ENCODE results near the gene NUDT22. TPM values are rescaled to one million over a fixed set of nuclear protein-coding genes. Genes with fewer than 3 reads are reported as not detected.
A peak's percentile ranks its signal among the peaks of the same experiment; 100 is the strongest.

Gene NUDT22
- total and polyA plus RNA-seq, 2 of the 8 experiments (the other 6 are each of a cell fraction or from before 2014, with no cell fraction given) = 43.4 to 69.0 TPM

GRCh38 chr11:64244107-64244506 is 18.0 kb downstream of the NUDT22 start:
- Histone ChIP-seq H4K20me1 (replicated peaks in 1 of 2; ENCODE audit: control insufficient read depth in 1 of 2, insufficient read depth in 2 of 2, low read length in 2 of 2) (peaks cover 0 to 13% of the 10 kb centered on the region in 2 experiments), H4K91ac (replicated peaks; ENCODE audit: insufficient read length, low read length) (no peak overlapping the region), H4K5ac (ENCODE audit: insufficient read length, low read depth, low read length) (no peak overlapping the region), H2BK15ac (ENCODE audit: low read length) (no peak overlapping the region), H3K27me3 (replicated peaks in 1 of 4; ENCODE audit: control insufficient read depth in 3 of 4, extremely low read depth in 1 of 4, insufficient read depth in 3 of 4, low read length in 3 of 4) (no peaks in the 10 kb centered on the region), H3K79me1 (ENCODE audit: low read depth, low read length) (peaks cover 6% of the 10 kb centered on the region), H3K79me2 (ENCODE audit: control insufficient read depth in 1 of 2, insufficient read depth in 2 of 2, low read length in 2 of 2) (peaks cover 6 to 21% of the 10 kb centered on the region in 2 experiments; a peak in 3 of 4 replicates), H3K4me2 (ENCODE audit: insufficient read depth in 1 of 2, low read depth in 2 of 2, low read length in 2 of 2) (no peak overlapping the region; a peak in 1 of 4 replicates), H2BK20ac (ENCODE audit: low read length) (no peak overlapping the region), H2BK120ac (replicated peaks; ENCODE audit: low read depth, low read length) (no peak overlapping the region), H2BK12ac (ENCODE audit: low read depth, low read length) (no peak overlapping the region), H3K56ac (replicated peaks; ENCODE audit: insufficient read length, low read depth, low read length) (no peak overlapping the region), H3K4ac (replicated peaks; ENCODE audit: insufficient read length, low read depth, low read length) (no peak overlapping the region), H3K14ac (ENCODE audit: insufficient read length) (no peak overlapping the region), H4K8ac (ENCODE audit: extremely low read depth, insufficient read depth, low read length) (0 out of 2 replicates have a peak overlapping the region, but pooled peaks have one; percentile 20), H3K4me3 (ENCODE audit: extremely low read depth in 1 of 4, insufficient read depth in 2 of 4, low read depth in 3 of 4, low read length in 4 of 4) (no peak overlapping the region), H3K23ac (ENCODE audit: insufficient read length) (no peak overlapping the region), H2AK5ac (ENCODE audit: low read depth, low read length) (no peak overlapping the region), H3K9ac (replicated peaks in 1 of 4; ENCODE audit: extremely low read depth in 1 of 4, low read depth in 3 of 4, low read length in 3 of 4) (no peak overlapping the region), H3K27ac (ENCODE audit: low read depth, low read length) (no peak overlapping the region), H3K9me3 (ENCODE audit: insufficient read depth in 2 of 2, low read depth in 1 of 2, low read length in 1 of 2) (no peaks in the 10 kb centered on the region), H2BK5ac (ENCODE audit: low read depth, low read length) (no peak overlapping the region), H2AFZ (ENCODE audit: low read length) (no peak overlapping the region), H3K18ac (ENCODE audit: extremely low read depth, low read length) (no peak overlapping the region), H3K4me1 (replicated peaks in 1 of 4; ENCODE audit: control insufficient read depth in 3 of 4, insufficient read depth in 4 of 4, low read length in 3 of 4) (peaks cover 0 to 32% (median 25%) of the 10 kb centered on the region in 4 experiments; a peak in 6 of 7 replicates), H3K23me2 (ENCODE audit: low read depth, low read length) (peaks cover 20% of the 10 kb centered on the region), H3K36me3 (ENCODE audit: control insufficient read depth in 2 of 4, insufficient read depth in 4 of 4, low read length in 3 of 4) (peaks cover 0 to 17% (median 4%) of the 10 kb centered on the region in 4 experiments; a peak in 4 of 8 replicates)
- ChIA-PET POLR2A (ENCODE audit: partially characterized antibody) (interaction anchor here (1.0 to 13.1 kb wide), 16 partner anchors 7 to 96 kb away, joined by 3 to 352 read pairs (median 21); partner anchors contain the start of genes BAD, CCDC88B, DNAJC4 and FERMT3), CTCF (ENCODE audit: partially characterized antibody) (interaction anchor here (0.8 to 10.0 kb wide), 13 partner anchors 12 to 59 kb away, joined by 3 to 102 read pairs (median 4); partner anchors contain the start of genes CATSPERZ, ESRRA, FERMT3 and NUDT22)
- TF ChIP-seq POLR2AphosphoS5 (IDR thresholded peaks at IDR 0.05; ENCODE audit: low read depth, low read length) (peak; percentile 56; the same call in 1 of the 2 replicates), SUZ12 (IDR thresholded peaks at IDR 0.05; ENCODE audit: low read length) (no peak)
- DNase-seq (ENCODE audit: low read depth in 1 of 2, low spot score in 2 of 2) = no peak
- 74% methylated on average over 5 of the region's 5 CpGs; no CpG with 5 or more reads in 1 of the 2 experiments for WGBS, 2 experiments (ENCODE audit: extremely low coverage in 1 of 2, insufficient coverage in 1 of 2, insufficient read length in 1 of 2, insufficient replicate concordance in 2 of 2, low coverage in 1 of 2, low lambda C conversion rate in 2 of 2, missing lambda C conversion rate in 1 of 2)
- FAIRE-seq = no peak

Data from H1 (cell line).